GM19043 (cell line): Measurements from ENCODE around the gene EFCAB11.
"Not testable (repeated sequence)": the region's sequence is repeated elsewhere in the genome, so short reads cannot be mapped to it uniquely, and the experiment has no call there.

Source experiments
- ATAC-seq: cut with Tn5 transposase; IDR thresholded peaks from one replicate; pipeline ENCODE4 v1.9.1; 2021; ENCODE audit warnings: low read depth; ENCODE audit not compliant: unreplicated experiment

Gene EFCAB11

DNA sequence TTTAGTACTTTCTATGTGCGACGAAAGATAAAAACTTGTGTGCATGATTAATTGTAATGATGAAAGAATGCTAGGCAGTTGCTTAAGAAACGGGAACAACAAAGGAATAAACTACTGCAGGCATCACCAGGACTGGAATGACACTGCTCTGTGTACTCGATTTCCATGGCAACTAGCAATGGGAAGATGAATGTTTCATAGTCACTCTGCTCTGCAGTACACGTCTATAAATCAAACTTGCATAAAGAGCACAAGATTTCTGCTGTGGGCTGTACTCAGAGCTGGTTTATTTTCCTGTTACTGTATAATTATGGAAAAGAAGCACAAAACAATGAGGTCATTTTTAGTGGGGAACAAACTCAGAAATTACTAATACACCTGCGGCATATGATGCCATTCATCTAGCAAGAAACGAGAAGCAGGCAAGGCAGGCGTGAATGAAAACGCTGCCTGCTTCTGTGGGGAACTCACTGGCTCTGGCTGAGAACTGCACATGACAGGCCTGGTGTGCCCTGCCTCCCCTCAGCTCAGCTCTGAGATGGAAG is 41.8 kb downstream of the EFCAB11 start:
- ATAC-seq: no peak

DNA sequence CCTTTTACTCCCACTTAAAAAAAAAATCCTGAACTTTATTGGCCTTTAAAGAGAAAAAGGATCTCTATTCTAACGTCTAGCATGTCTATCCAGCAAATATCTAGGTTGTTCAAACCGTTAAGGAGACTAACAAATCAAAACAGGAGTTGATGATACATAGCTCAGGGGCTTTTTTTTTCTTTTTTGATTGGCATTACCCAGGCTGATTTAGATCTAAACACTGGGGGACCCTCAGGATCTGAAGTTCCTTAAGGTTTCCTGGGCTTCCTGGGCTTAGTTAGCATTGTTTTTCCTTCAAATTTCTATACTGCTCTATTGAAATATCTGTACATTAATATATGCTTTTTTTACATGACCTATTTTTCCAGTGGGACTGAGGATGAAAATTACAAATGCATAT is 42.3 kb downstream of the EFCAB11 start:
- ATAC-seq: no peak

DNA sequence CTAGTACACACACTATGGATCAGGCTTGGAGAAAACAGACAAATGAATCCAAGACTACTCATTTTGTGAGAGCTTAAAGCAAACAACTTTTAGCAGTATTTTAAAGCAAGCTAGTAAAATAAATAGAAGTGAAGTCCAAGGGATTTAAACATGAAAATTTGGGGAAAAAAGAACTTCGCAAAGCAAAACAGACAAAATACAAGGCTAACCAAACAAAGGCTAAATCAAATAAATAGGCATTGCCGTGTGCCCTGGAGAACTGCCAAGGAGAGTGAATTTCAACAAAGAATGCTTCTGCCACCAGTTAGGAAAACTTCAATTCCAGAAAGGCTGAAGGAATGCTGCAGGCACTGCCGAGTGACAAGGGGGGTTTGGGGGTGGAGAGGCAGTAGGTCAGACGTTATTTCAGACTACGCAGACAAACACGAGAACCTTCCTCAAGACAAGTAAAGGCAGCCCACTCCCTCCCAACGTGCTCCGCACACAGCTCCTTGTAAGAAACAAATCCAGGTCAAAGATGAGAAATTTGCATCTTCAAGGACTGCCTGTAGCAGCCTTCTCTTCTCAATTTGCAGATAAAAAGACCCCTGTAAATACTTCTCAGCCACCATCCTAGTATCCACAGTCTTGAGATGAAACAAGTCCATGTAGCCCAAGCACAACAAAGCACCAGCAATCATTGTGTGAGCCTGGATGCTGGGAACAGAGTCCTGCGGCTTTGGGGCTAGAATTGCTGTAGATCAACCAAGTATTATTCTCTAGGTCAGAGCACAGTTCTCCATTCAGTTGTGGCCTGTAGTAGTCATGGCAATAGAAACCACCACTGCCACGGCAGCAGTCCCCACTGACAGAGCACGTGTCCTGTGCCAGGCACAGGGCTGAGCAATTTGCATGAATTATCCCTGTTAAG is 43.3 kb downstream of the EFCAB11 start:
- no peak for ATAC-seq

DNA sequence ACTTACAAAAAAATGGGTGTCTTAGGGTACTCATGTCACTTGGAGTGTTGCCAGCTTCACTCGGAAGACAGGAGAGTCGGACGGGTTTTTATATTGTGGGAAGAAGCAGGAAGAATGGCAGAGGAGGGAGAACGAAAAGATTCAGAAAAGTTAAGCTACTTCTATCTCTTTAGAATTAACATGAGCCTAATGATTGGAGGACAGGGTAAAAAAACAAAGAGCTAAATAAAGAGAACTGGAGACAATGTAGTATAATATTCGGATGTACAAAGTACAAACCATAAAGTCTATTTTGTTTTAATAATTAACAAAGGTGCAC is 43.9 kb downstream of the EFCAB11 start:
- no peak for ATAC-seq

DNA sequence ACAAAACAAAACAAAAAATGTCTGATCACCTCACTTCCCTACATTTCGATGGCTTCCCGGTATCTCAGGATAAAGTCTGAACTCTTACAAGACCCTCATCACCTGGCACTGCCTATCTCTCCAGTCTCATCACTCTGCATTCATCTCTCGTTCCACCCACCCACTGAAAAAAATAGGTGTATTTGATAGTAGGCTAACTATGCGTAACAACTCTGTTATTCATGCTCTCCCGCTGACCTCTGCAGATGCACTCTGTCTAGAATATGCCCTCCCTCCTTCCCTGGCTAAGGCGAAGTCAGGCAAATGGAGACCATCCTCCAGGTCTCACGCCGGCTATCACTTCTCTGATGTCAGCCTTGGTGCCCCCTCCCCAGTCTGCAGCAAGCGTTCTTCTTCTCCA is 44.9 kb downstream of the EFCAB11 start:
- no peak for ATAC-seq

DNA sequence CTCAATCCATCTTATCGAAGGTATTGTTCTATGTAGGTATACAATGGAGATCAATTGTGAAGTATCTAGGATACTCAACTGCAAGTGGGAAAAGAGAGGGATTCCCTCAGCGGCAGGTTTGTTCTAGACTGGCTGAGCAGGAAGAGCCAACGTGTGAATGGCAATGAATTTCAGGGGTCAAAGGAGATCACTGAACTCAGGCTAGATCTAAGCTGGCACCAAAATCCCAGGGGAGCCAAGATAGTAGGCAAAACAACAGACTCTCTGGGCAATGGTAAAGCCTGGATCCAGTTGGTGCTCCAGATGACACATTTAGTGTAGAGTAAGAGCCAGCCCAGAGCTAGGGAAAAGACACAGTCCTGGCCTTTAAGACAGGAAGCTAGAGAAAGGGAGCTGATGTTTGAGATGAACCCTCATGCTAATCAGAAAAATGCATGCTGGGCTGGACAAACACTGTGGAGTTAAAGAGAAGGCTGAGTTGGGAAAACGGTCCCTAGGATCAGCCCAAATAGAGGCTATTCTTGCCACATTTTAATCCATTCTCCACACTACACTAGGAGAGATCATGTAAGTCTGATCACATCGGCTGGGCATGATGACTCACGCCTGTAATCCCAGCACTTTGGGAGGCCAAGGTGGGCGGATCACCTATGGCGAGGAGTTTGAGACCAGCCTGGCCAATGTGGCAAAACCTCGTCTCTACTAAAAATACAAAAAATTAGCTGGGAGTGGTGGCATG is 45.6 kb downstream of the EFCAB11 start:
- ATAC-seq: no peak

DNA sequence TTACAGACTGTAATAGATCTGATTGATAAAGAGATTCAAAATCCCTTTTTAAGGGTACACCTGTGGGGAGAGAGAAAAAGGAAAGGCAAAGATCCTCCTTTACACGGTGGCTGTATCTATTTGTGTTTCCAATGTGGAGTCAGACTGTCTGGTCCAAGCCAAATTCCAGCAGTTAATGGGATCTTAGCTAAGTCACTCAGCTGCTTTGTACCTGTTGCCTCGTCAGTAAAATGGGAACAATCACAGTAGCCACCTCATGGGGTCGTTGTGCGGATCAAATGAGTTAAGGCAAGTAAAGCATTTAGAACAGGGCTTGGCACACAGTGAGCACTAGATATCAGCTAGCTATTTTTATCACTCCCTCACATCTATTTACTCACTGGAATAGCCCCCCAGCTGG is 46.9 kb downstream of the EFCAB11 start:
- no peak for ATAC-seq

DNA sequence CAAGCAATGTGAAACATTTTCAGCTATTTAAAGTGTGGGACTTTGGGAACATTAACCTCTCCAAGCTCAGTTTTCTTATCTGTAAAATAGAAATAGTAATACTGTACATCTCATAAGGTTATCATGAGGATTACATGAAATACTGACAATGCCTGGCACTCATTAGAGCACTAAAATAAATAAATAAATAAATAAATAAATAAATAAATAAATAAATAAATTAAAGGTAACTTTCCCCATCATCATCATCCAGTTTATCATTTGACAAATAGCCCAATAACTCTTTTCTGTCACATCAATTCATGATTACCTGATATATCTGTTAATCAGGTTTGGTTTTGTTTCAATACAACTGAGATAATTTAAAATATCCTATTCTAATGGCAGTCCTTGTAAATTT is 48.5 kb downstream of the EFCAB11 start:
- no peak for ATAC-seq

DNA sequence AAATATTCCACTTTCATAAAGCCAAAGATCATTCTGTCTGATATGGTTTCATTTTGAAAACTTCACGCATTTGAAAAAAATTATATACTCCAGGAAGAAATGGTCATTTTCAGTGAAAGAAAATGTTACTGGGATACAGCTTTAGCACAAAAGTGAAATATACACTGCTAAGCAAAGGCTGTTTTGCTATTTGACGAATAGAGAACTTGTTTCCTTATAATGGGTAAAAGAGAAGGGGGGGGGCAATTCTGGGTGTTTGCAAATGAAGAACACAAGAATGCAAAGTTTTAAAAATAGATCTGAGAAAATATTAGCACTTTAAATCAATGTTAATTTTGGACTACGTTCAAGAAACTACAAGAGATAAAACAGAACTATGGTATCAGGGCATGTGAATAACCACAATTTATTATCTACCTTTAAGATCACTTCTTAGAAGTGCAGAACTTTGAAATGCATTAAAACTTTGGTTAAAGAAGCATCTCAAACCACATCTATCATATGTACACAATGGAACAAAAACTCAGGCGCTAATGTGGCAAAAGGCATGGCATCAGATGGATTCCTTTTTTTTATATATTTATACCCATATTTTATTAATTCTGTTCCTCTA is 51.1 kb downstream of the EFCAB11 start:
- no peak for ATAC-seq

DNA sequence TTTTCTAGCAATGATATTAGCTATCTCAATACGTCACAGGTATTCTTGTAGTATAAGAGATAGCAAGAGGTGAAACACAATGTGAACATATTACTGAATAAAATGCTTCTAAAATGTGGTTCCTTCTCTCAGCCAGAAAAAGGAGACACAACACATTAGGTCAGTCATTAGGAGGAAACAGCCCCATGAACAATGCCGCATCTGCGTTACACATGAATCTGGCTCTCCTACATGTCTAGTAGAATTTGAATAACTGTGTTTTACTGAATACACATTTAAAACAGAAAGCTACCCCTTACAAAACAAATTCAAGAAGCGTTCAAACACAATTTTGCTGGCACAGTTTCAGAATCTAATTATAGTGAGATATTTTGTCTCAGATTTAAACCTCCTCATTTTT is 51.6 kb downstream of the EFCAB11 start:
- ATAC-seq: no peak

DNA sequence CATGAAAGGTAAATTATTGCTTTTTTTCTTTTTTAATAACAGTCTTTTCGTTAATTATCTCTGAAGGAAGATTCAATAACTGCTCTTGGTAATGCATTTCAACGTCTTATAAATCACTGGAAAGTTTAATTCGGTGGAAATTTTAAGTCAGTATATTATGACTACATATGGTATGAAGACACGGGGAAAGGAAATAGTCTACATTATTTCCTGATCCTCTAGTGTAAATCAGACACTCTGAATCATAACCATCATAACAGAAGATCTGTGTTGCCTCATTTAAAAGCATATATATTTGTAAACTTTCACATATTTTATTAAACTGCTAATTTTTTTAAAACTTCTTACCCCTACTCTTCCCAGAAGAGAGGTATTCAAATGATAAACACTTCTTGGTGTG is 53.7 kb downstream of the EFCAB11 start:
- no peak for ATAC-seq

DNA sequence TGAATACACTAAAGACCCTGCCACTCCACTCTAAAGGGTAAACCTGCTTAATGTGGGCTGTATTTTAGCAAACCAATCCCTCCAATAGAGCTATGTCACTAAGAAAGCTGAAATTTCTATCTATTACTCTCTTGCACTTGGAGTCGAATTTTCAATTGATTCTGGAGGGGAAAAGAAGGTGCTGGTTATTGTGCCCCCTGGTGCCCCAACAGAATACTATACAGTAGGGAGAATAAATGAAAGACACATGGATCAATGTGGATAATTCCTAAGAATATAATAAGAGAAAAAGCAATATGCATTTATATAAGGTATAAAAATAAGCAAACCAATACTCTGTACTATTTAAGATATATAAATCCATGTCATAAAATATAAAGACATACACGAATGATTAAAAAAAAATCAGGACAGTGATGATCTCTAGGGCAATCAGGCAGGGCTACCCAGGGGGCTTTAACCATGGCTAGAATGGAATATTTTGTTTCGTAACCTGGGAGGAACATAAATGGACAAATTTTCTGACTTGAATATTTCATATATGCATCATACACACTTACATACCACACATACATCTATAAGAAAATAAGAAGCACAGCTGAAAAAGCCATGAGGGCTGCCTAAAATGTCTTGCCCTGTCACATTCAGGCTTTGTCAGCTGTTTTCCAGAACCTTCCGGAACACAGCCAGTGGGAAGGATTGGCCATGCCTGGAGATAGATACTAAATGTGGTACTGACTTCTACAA is 54.4 kb downstream of the EFCAB11 start:
- no peak for ATAC-seq

DNA sequence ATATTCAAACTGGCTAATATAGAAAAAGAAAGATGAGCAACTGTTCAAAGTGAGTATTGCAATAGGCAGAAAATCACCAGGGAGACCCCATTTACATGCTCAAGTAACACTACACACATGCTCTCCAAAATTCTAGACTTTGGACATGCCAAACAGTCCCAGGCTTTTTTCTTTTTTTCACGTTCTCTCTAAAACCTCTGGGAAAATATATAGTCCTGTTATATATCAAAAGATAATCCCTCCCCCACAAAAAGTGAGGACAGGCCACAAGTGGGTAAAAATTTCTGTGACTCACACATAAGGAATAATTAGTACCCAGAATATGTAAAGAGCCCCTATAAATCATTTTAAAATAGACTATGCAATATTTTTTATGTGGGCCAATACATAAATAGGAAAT is 55.2 kb downstream of the EFCAB11 start:
- ATAC-seq: no peak

DNA sequence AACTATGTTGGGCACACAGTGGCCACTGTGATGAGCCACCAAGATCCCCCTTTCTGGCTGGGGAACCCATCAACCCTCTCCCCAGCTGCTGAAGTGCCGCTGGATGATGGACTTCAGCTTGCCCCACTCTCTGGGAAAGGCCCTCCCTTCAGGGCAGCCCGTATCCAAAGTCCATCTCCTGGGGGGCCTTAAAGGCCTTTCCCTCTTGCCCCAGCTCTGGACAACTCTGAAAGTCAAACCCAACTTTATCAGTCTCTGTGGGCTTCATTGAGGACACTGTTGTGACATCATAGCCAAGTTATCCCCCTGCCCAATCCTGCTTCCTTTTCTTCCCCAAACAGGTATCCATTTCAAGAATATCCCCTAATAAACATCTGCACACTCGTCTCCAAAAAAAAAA is 61.1 kb downstream of the EFCAB11 start:
- not testable (repeated sequence) for ATAC-seq

DNA sequence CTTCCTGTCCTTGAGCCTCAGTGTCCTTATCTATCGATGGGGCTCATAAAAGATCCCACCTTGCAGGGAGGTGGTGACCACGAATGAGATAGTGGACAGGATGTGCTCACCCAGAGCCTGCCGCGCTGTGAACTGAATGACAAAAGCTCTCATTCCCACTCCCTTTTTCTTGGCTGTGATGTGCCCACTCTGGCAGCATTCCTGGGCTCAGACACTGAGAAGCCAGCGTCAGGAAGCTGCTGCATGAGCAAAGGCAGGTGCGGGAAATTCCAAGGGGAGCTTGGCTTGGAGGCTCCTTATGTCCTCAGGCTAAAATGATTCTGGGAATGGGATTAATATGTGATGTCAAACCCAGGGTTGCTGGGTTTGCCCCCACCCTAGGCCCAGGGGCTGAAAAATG is 61.6 kb downstream of the EFCAB11 start:
- ATAC-seq: no peak

DNA sequence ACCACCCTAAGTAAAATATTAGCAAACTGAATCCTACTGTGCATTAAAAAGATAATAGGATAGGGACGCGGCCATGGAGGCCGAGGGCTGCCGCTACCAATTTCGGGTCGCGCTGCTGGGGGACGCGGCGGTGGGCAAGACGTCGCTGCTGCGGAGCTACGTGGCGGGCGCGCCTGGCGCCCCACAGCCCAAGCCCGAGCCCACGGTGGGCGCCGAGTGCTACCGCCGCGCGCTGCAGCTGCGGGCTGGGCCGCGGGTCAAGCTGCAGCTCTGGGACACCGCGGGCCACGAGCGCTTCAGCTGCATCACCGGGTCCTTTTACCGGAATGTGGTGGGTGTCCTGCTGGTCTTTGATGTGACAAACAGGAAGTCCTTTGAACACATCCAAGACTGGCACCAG is 62.8 kb downstream of the EFCAB11 start:
- not testable (repeated sequence) for ATAC-seq

DNA sequence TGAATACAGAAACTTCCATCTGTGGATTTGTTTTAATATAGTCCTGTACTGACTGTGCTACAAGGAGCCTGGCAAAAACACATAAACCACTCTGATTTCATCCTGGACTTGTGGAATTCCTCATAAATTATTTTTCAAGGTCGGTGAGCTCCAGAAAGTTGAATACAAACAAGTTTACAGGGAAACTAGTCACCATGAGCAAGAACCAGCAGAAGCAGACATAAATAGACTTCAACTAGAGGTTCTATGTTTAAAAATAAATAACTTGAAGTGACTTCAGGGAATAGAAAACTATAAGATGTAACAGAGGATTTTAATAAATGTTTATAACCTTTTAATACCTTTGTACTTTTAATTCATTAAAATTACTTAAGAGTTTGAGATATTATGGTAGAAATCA is 63.5 kb downstream of the EFCAB11 start:
- ATAC-seq: no peak

DNA sequence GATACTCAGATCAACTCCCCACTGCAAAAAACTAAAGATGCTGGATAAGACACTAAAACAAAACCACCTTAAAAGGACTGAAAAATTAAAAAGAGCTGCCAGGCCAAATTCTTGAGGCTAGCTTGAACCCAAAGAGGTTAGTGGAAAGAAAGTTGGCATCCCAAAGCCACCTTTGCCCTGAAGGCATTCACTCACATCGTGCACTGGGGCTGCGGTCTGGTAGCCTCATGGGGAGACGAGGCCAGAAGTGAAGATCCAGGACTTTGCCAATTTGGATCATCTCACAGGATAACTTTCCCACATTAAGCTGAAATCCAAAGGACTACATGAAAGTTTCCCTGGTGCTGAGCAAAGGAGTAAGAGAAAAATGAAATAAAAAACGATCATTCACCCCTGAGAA is 63.9 kb downstream of the EFCAB11 start:
- no peak for ATAC-seq

DNA sequence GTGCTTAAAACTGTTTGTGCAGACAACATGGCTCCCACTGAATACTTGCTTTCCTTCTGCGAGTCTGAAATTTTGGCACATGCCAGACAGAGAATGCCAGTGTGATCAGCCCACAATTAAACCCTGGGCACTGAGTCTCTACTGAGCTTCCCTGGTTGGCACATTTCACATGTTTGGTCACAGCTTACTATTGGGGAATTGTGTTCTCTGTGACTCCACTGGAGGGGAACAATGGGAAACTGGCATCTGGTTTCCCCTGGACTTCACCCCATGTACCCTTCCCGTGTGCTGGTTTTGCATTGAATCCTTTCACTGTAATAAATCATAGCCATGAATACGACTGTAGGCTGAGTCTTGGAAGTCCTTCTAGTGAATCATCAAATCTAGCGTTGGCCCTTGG is 64.9 kb downstream of the EFCAB11 start:
- no peak for ATAC-seq

DNA sequence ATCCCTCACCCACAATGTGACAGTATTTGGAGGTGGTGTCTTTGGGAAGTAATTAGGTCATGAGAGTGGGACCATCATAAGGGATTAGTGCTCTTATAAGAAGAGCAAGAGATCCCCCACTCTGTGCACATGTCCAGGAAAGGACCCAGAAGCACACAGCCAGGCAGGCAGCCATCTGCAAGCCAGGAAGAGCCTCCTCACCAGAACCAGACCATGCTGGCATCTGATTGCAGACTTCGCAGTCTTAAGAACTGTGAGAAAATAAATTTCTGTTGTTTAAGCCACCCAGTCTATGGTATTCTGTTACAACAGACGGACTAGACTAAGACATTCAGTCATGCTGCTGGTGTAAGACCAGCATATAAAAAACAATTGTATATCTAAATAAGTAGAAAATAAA is 69.8 kb downstream of the EFCAB11 start:
- no peak for ATAC-seq

DNA sequence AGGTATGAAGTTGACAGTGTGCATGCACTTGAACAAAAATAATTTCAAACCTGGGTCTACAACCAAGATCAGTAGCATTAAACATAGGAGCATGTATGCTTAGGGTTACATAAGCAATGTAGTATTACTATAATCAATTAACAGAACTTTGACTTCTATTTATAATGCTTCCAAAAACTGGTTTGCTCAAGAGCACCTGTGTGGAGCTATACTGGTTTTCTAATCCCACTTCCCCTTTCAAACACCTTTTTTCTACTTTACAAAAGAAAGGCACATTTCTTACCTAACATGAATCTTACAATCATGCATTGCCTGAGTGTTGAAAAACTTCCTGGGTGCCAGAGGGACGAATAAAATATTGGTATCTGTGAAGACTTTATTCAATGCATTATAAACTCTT is 72.7 kb downstream of the EFCAB11 start:
- ATAC-seq: peak; percentile 74
